B cell (primary cell): ENCODE measurements around the gene TNPO2. TPM values are rescaled to one million over a fixed set of nuclear protein-coding genes. Genes with fewer than 3 reads are reported as not detected.

ENCODE experiments used
- ATAC-seq: fragments of 200-7000 bp; cut with Tn5 transposase; one replicate; pipeline ENCODE4 v1.10.0; 2021; ENCODE audit warnings: low read depth, mild to moderate bottlenecking, moderate number of reproducible peaks, moderate library complexity
- CTCF ChIA-PET: fragments of 350-600 bp; sonication (Branson Sonifier 250); formaldehyde crosslinking; loops from one replicate; lab custom pipeline; 2021; ENCODE audit warnings: antibody characterized with exemption, inconsistent platforms; lab: Charles Lee
- POLR2A ChIA-PET: fragments of 350-600 bp; sonication (Branson Sonifier 250); formaldehyde crosslinking; loops from one replicate; lab custom pipeline; 2021; ENCODE audit warnings: antibody characterized with exemption; lab: Charles Lee
- DNase-seq: peaks from one replicate; pipeline ENCODE4 v3.0.0; 2013
- H2AFZ ChIP-seq: 2 replicates; pipeline ENCODE4 v1.6.1; 2012; ENCODE audit warnings: mild to moderate bottlenecking, low read depth, low read length; ENCODE audit not compliant: insufficient read depth, poor library complexity, severe bottlenecking
- H3K27ac ChIP-seq, 2 donors: 1 replicate in 1 of 2; 2 replicates in 1 of 2; pipeline ENCODE4 v1.5.1; 2012 to 2013; ENCODE audit warnings: low read length in 2 of 2, mild to moderate bottlenecking in 2 of 2, moderate library complexity in 1 of 2
- H3K27me3 ChIP-seq, 4 experiments: fragments of 200-600 bp in 1 of 4; sonication (generic) in 1 of 4; replicated peaks in 1 of 4; 1 replicate in 2 of 4; 2 replicates in 2 of 4; pipeline versions ENCODE4 v1.6.1 to v1.7.0; 2013 to 2016; ENCODE audit warnings: low read length in 3 of 4, mild to moderate bottlenecking in 2 of 4, mixed read lengths in 1 of 4, moderate library complexity in 1 of 4; ENCODE audit not compliant: insufficient read depth in 4 of 4, control insufficient read depth in 3 of 4; ENCODE audit errors: control extremely low read depth in 1 of 4
- H3K36me3 ChIP-seq, 2 experiments: replicated peaks in 1 of 2; 1 replicate in 1 of 2; 2 replicates in 1 of 2; pipeline versions ENCODE4 v1.6.1 to v1.7.1; 2013; ENCODE audit warnings: low read length in 1 of 2; ENCODE audit not compliant: insufficient read depth in 2 of 2, control insufficient read depth in 1 of 2; ENCODE audit errors: control extremely low read depth in 1 of 2, extremely low read depth in 1 of 2
- H3K4me1 ChIP-seq, 2 donors: fragments of 200-600 bp in 1 of 2; sonication (generic) in 1 of 2; 1 replicate in 1 of 2; 2 replicates in 1 of 2; pipeline versions ENCODE4 v1.5.1 to v1.6.1; 2013 to 2017; ENCODE audit warnings: low read length in 2 of 2; ENCODE audit not compliant: control insufficient read depth in 2 of 2, insufficient read depth in 2 of 2
- H3K4me2 ChIP-seq: replicated peaks from 2 replicates; pipeline ENCODE3; 2012; ENCODE audit warnings: mild to moderate bottlenecking, low read depth, low read length; ENCODE audit not compliant: poor library complexity, severe bottlenecking
- H3K4me3 ChIP-seq, 5 experiments: fragments of 200-600 bp in 1 of 5; sonication (generic) in 1 of 5; 1 replicate in 3 of 5; 2 replicates in 2 of 5; pipeline versions ENCODE4 v1.5.1 to v1.7.0; 2011 to 2016; ENCODE audit warnings: low read length in 4 of 5, mild to moderate bottlenecking in 4 of 5, low read depth in 2 of 5, control low read depth in 1 of 5, moderate library complexity in 1 of 5; ENCODE audit not compliant: insufficient read depth in 1 of 5; ENCODE audit errors: control extremely low read depth in 1 of 5, extremely low read depth in 1 of 5
- H3K79me2 ChIP-seq: fragments of 200-600 bp; sonication (generic); one replicate; pipeline ENCODE4 v1.6.0; 2016; ENCODE audit warnings: low read length; ENCODE audit not compliant: control insufficient read depth, insufficient read depth
- H3K9ac ChIP-seq: fragments of 200-600 bp; sonication (generic); 2 replicates; pipeline ENCODE4 v1.6.1; 2017; ENCODE audit warnings: mild to moderate bottlenecking, low read length, moderate library complexity
- H3K9me3 ChIP-seq, 3 donors: one replicate each; pipeline versions ENCODE4 v1.6.1 to v1.7.1; 2013; ENCODE audit warnings: low read length in 2 of 3; ENCODE audit not compliant: control insufficient read depth in 2 of 3, insufficient read depth in 1 of 3; ENCODE audit errors: control extremely low read depth in 1 of 3
- H4K20me1 ChIP-seq: 2 replicates; pipeline ENCODE4 v1.6.0; 2012; ENCODE audit warnings: mild to moderate bottlenecking, low read length; ENCODE audit not compliant: insufficient read depth, control insufficient read depth, poor library complexity, severe bottlenecking
- H3K27ac Mint-ChIP-seq: one replicate; pipeline ENCODE4 v1.8.0; 2021; ENCODE audit warnings: mixed read lengths
- H3K27me3 Mint-ChIP-seq: one replicate; pipeline ENCODE4 v1.8.0; 2021; ENCODE audit warnings: mixed read lengths
- H3K4me1 Mint-ChIP-seq: one replicate; pipeline ENCODE4 v1.8.0; 2021; ENCODE audit warnings: mixed read lengths
- H3K4me3 Mint-ChIP-seq: one replicate; pipeline ENCODE4 v1.8.0; 2021; ENCODE audit warnings: mixed read lengths
- H3K9me3 Mint-ChIP-seq: one replicate; pipeline ENCODE4 v1.8.0; 2022; ENCODE audit warnings: mixed read lengths; ENCODE audit not compliant: insufficient read depth
- EZH2 ChIP-seq: IDR thresholded peaks from 2 replicates; pipeline ENCODE4 v1.6.1; 2012; ENCODE audit warnings: borderline replicate concordance, low read depth, mild to moderate bottlenecking, moderate library complexity, low read length; ENCODE audit not compliant: insufficient read depth, poor library complexity, severe bottlenecking
- WGBS: methylation state at CpG from one replicate; pipeline ENCODE4 v1.1.5; 2013; ENCODE audit warnings: missing lambda C conversion rate; ENCODE audit not compliant: insufficient coverage; 5-methylcytosine and 5-hydroxymethylcytosine counted together
- intact Hi-C: fragments of 100-400 bp; cut with micrococcal nuclease; formaldehyde crosslinking; loops from one replicate; pipeline ENCODE4 v1.10.0; 2022
- polyA plus RNA-seq: library from polyadenylated mRNA; depleted of rRNA; stranded (reverse); fragments of >200 nt; gene quantifications from 2 replicates; pipeline ENCODE4 v1.2.3, GENCODE V29; 2012
- total RNA-seq, 2 donors: library from RNA; stranded (reverse); fragments of 120-200 nt in 1 of 2; gene quantifications; 1 replicate in 1 of 2; 2 replicates in 1 of 2; pipeline versions ENCODE4 v1.2.3 to v1.2.4, GENCODE V29; 2013 to 2022
- TF ChIP-seq, protein P1 (sequence below): fragments of 200-600 bp; IDR thresholded peaks from one replicate; pipeline ENCODE4 v1.8.0; 2022; ENCODE audit warnings: antibody characterized with exemption, mild to moderate bottlenecking

The TNPO2 gene
- total and polyA plus RNA-seq, 2 donors (not counting 1 experiment from before 2014, with no cell fraction given), result 73.7 to 85.6 TPM

DNA sequence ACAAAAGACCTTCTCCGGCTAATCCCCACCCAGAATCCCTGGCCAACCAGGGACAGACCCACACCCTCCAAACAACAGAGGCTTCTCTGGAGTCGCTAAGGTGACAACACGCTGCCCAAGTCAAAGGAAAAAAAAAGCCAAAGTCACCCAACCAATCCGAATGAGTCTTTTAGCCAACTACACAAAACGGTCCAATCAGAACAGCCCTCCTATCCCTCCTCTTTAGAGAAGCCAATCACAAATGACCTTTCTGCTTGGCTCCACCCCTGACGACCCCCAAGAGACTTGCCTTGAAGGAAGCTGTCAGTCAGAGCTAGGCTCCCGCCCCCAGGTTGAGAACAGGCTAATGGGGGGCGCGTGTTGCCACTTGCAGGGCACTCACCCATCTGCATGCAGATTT is 20.7 kb downstream of the TNPO2 start:
- H3K9me3 ChIP-seq, result no peaks in the 10 kb centered on the region
- DNase-seq (peak; percentile 40), ATAC-seq (no peak)
- H3K4me2 ChIP-seq, result no peak overlapping the region
- no peak overlapping the region for H2AFZ ChIP-seq
- peaks cover 8 to 54% of the 10 kb centered on the region in 2 experiments for H3K36me3 ChIP-seq
- intact Hi-C loops, result no loop called here
- H3K27ac ChIP-seq, result no peak overlapping the region
- ChIA-PET POLR2A (no interaction called here), CTCF (no interaction called here)
- peaks cover 3% of the 10 kb centered on the region for H3K79me2 ChIP-seq
- H3K4me3 ChIP-seq, result no peak overlapping the region
- TF ChIP-seq, protein P1, sequence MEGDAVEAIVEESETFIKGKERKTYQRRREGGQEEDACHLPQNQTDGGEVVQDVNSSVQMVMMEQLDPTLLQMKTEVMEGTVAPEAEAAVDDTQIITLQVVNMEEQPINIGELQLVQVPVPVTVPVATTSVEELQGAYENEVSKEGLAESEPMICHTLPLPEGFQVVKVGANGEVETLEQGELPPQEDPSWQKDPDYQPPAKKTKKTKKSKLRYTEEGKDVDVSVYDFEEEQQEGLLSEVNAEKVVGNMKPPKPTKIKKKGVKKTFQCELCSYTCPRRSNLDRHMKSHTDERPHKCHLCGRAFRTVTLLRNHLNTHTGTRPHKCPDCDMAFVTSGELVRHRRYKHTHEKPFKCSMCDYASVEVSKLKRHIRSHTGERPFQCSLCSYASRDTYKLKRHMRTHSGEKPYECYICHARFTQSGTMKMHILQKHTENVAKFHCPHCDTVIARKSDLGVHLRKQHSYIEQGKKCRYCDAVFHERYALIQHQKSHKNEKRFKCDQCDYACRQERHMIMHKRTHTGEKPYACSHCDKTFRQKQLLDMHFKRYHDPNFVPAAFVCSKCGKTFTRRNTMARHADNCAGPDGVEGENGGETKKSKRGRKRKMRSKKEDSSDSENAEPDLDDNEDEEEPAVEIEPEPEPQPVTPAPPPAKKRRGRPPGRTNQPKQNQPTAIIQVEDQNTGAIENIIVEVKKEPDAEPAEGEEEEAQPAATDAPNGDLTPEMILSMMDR, result no peak
- TF ChIP-seq EZH2, result no peak
- Mint-ChIP-seq H3K27me3 (no peaks in the 10 kb centered on the region), H3K27ac (no peak overlapping the region), H3K4me1 (peaks cover 2% of the 10 kb centered on the region), H3K9me3 (no peaks in the 10 kb centered on the region), H3K4me3 (no peak overlapping the region)
- 82% methylated on average over 9 of the region's 9 CpGs for WGBS
- no peaks in the 10 kb centered on the region for H3K4me1 ChIP-seq
- no peak overlapping the region for H3K9ac ChIP-seq
- no peaks in the 10 kb centered on the region for H4K20me1 ChIP-seq
- H3K27me3 ChIP-seq, result no peaks in the 10 kb centered on the region

DNA sequence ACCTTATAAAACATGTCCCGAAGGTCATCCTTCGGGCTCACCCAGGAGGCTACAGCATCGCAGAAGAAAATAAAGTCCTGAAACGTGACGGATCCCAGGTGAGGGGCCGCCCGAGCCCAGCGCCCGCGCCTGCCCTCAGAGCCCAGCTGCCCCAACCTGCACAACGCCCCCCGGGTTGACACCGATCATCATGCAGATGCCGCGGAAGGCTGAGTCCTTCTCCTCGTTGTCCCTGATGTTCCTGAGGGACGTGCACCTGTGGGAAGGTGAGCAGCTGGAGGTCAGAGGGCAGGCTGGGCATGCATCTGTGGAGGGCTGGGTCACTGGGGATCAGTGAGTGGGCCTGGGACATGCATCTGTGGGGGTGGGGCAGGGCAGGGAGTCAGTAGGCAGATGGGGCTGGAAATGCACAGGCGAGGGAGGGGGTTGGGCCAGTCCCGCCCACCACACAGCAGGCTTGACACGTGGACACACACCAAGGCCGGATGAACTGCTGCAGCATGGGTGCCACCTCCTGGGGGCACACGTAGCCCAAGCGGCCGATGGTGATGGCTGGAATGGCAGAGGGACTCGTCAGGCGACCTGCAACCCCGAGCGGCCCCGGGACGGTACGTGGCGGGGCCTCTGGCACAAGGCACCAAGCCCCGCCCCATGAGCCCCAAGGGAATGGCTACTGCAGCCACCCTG is 22.0 kb downstream of the TNPO2 start:
- Mint-ChIP-seq H3K4me1 (peaks cover 4% of the 10 kb centered on the region), H3K27ac (no peak overlapping the region), H3K9me3 (no peaks in the 10 kb centered on the region), H3K4me3 (no peak overlapping the region), H3K27me3 (no peaks in the 10 kb centered on the region)
- Histone ChIP-seq H3K79me2 (peaks cover 3% of the 10 kb centered on the region), H3K4me2 (no peak overlapping the region), H2AFZ (no peak overlapping the region), H3K9me3 (no peaks in the 10 kb centered on the region), H4K20me1 (no peaks in the 10 kb centered on the region), H3K36me3 (peaks cover 8 to 49% of the 10 kb centered on the region in 2 experiments), H3K27me3 (no peaks in the 10 kb centered on the region), H3K4me1 (peaks cover 6 to 7% of the 10 kb centered on the region in 2 donors), H3K27ac (no peak overlapping the region), H3K9ac (no peak overlapping the region), H3K4me3 (no peak overlapping the region)
- 96% methylated on average over 33 of the region's 33 CpGs for WGBS
- CTCF ChIA-PET, result no interaction called here
- ATAC-seq, result no peak
- no peak for DNase-seq
- POLR2A ChIA-PET, result no interaction called here
- intact Hi-C loops, result no loop called here
- TF ChIP-seq EZH2, result no peak
- TF ChIP-seq, protein P1, result no peak
